ENCODE results near the gene MYO1B.

The MYO1B gene

GRCh38 chr2:191225690-191226089 is 19.5 kb upstream of the MYO1B start:
- no peak for DNase-seq (ENCODE audit: low read depth in 2 of 3, low spot score in 2 of 3)

- DNase-seq (ENCODE audit: low read depth in 2 of 3, low spot score in 2 of 3) = no peak
These were observed 19.0 kb upstream of the MYO1B start for GRCh38 chr2:191226196-191226595.

- no peak for DNase-seq (ENCODE audit: low read depth in 2 of 3, low spot score in 2 of 3)
These were observed 16.9 kb upstream of the MYO1B start for GRCh38 chr2:191228333-191228732.

GRCh38 chr2:191228861-191229260 is 16.3 kb upstream of the MYO1B start:
- DNase-seq (ENCODE audit: low read depth in 2 of 3, low spot score in 2 of 3) = no peak

- no peak for DNase-seq (ENCODE audit: low read depth in 2 of 3, low spot score in 2 of 3)
These were observed 15.0 kb upstream of the MYO1B start for GRCh38 chr2:191230174-191230573.

- no peak for DNase-seq (ENCODE audit: low read depth in 2 of 3, low spot score in 2 of 3)
These were observed 13.2 kb upstream of the MYO1B start for GRCh38 chr2:191231995-191232394.

GRCh38 chr2:191233533-191233932 is 11.7 kb upstream of the MYO1B start:
- no peak for DNase-seq (ENCODE audit: low read depth in 2 of 3, low spot score in 2 of 3)

- DNase-seq (ENCODE audit: low read depth in 2 of 3, low spot score in 2 of 3) = no peak
These were observed 10.8 kb upstream of the MYO1B start for GRCh38 chr2:191234376-191234775.

GRCh38 chr2:191240871-191241270 is 4.3 kb upstream of the MYO1B start:
- DNase-seq (ENCODE audit: low read depth in 2 of 3, low spot score in 2 of 3) = no peak

- no peak for DNase-seq (ENCODE audit: low read depth in 2 of 3, low spot score in 2 of 3)
These were observed 3.8 kb upstream of the MYO1B start for GRCh38 chr2:191241418-191241817.

- DNase-seq (ENCODE audit: low read depth in 2 of 3, low spot score in 2 of 3) = no peak
These were observed 2.0 kb upstream of the MYO1B start for GRCh38 chr2:191243154-191243553.

- DNase-seq (ENCODE audit: low read depth in 2 of 3, low spot score in 2 of 3) = no peak
These were observed 854 bp upstream of the MYO1B start for GRCh38 chr2:191244350-191244749.

GRCh38 chr2:191245869-191246531 is 796 bp downstream of the MYO1B start:
- DNase-seq (ENCODE audit: low read depth in 2 of 3, low spot score in 2 of 3) = peak; percentile 3 to 23 (median 8)

- no peak for DNase-seq (ENCODE audit: low read depth in 2 of 3, low spot score in 2 of 3)
These were observed 1.7 kb downstream of the MYO1B start for GRCh38 chr2:191246820-191247380.

- DNase-seq (ENCODE audit: low read depth in 2 of 3, low spot score in 2 of 3) = no peak
These were observed 2.3 kb downstream of the MYO1B start for GRCh38 chr2:191247381-191248057.

- DNase-seq (ENCODE audit: low read depth in 2 of 3, low spot score in 2 of 3) = no peak
These were observed 4.1 kb downstream of the MYO1B start for GRCh38 chr2:191249156-191249813.

GRCh38 chr2:191250400-191250799 is 5.2 kb downstream of the MYO1B start:
- DNase-seq (ENCODE audit: low read depth in 2 of 3, low spot score in 2 of 3) = no peak

- DNase-seq (ENCODE audit: low read depth in 2 of 3, low spot score in 2 of 3) = no peak
These were observed 5.8 kb downstream of the MYO1B start for GRCh38 chr2:191250986-191251385.

GRCh38 chr2:191252699-191253098 is 7.5 kb downstream of the MYO1B start:
- no peak for DNase-seq (ENCODE audit: low read depth in 2 of 3, low spot score in 2 of 3)

- DNase-seq (ENCODE audit: low read depth in 2 of 3, low spot score in 2 of 3) = no peak
These were observed 8.3 kb downstream of the MYO1B start for GRCh38 chr2:191253476-191253875.

GRCh38 chr2:191255271-191255670 is 10.1 kb downstream of the MYO1B start:
- DNase-seq (ENCODE audit: low read depth in 2 of 3, low spot score in 2 of 3) = no peak

GRCh38 chr2:191255756-191256312 is 10.6 kb downstream of the MYO1B start:
- DNase-seq (ENCODE audit: low read depth in 2 of 3, low spot score in 2 of 3) = no peak

Measured in activated CD8-positive, alpha-beta memory T cell treated with anti-CD3 and anti-CD28 coated beads for 48 hours (primary cell).